ENCODE data around the gene GALNT10.

GALNT10 gene

GRCh38 chr5:154455585-154455984 is 265.1 kb downstream of the GALNT10 start:
- DNase-seq: no peak

- DNase-seq: no peak
These were observed 266.0 kb downstream of the GALNT10 start for GRCh38 chr5:154456540-154456939.

- DNase-seq: no peak
These were observed 268.5 kb downstream of the GALNT10 start for GRCh38 chr5:154459015-154459414.

GRCh38 chr5:154460172-154460571 is 269.6 kb downstream of the GALNT10 start:
- DNase-seq: no peak

GRCh38 chr5:154461531-154461930 is 271.0 kb downstream of the GALNT10 start:
- DNase-seq: no peak

GRCh38 chr5:154464438-154464837 is 273.9 kb downstream of the GALNT10 start:
- no peak for DNase-seq

GRCh38 chr5:154465169-154465568 is 274.6 kb downstream of the GALNT10 start:
- no peak for DNase-seq

- DNase-seq: no peak
These were observed 275.6 kb downstream of the GALNT10 start for GRCh38 chr5:154466147-154466546.

GRCh38 chr5:154466671-154467070 is 276.1 kb downstream of the GALNT10 start:
- DNase-seq: no peak

- DNase-seq: peak; percentile 78
These were observed 277.3 kb downstream of the GALNT10 start for GRCh38 chr5:154467655-154468354.

- no peak for DNase-seq
These were observed 279.6 kb downstream of the GALNT10 start for GRCh38 chr5:154470137-154470536.
